SK-N-SH (cell line): ENCODE data around the gene OAS2.

Experiments used
- CTCF ChIP-seq: fragments of 200-600 bp; sonication (generic); IDR thresholded peaks from 2 replicates; pipeline ENCODE4 v1.6.1; 2017; ENCODE audit warnings: antibody characterized with exemption, mild to moderate bottlenecking, moderate library complexity
- EP300 ChIP-seq, 2 experiments: IDR thresholded peaks; 2 replicates each; pipeline versions ENCODE4 v1.4.0 to v1.6.1; 2012; ENCODE audit warnings: borderline replicate concordance in 1 of 2, low read depth in 1 of 2, low read length in 1 of 2
- EZH2phosphoT487 ChIP-seq: fragments of 200-600 bp; sonication (generic); IDR thresholded peaks from 2 replicates; pipeline ENCODE4 v1.6.1; 2017; ENCODE audit warnings: low read depth, mixed run types, mild to moderate bottlenecking, antibody characterized with exemption, moderate library complexity, borderline replicate concordance
- GATA2 ChIP-seq: sonication (generic); formaldehyde crosslinking; IDR thresholded peaks from 2 replicates; pipeline ENCODE4 v1.5.0; 2020; ENCODE audit warnings: mild to moderate bottlenecking, missing genetic modification reagents
- POLR2AphosphoS5 ChIP-seq: IDR thresholded peaks from 2 replicates; pipeline ENCODE4 v1.6.1; 2012; ENCODE audit warnings: low read depth, low read length
- RAD21 ChIP-seq: IDR thresholded peaks from 2 replicates; pipeline ENCODE4 v1.6.1; 2012; ENCODE audit warnings: mild to moderate bottlenecking, low read length
- REST ChIP-seq: IDR thresholded peaks from 2 replicates; pipeline ENCODE4 v1.6.1; 2012; ENCODE audit warnings: mild to moderate bottlenecking, low read depth, low read length, moderate library complexity
- RFX5 ChIP-seq: IDR thresholded peaks from 2 replicates; pipeline ENCODE4 v1.6.1; 2012; ENCODE audit warnings: mild to moderate bottlenecking, improper control_type of control experiment, low read length
- RXRA ChIP-seq: IDR thresholded peaks from 2 replicates; pipeline ENCODE4 v1.4.0; 2012; ENCODE audit warnings: low read depth, mild to moderate bottlenecking, borderline replicate concordance
- SIN3A ChIP-seq: IDR thresholded peaks from 2 replicates; pipeline ENCODE4 v1.6.1; 2012; ENCODE audit warnings: low read depth, mild to moderate bottlenecking, low read length, moderate library complexity, borderline replicate concordance
- SMC3 ChIP-seq: IDR thresholded peaks from 2 replicates; pipeline ENCODE4 v1.6.1; 2012; ENCODE audit warnings: low read depth, low read length, improper control_type of control experiment
- TAF1 ChIP-seq: IDR thresholded peaks from 2 replicates; pipeline ENCODE4 v1.6.1; 2012; ENCODE audit warnings: low read depth, mild to moderate bottlenecking, low read length, moderate library complexity, borderline replicate concordance

- TF ChIP-seq REST (no peak), CTCF (no peak), RAD21 (no peak), SIN3A (no peak), RFX5 (no peak), EZH2phosphoT487 (no peak), RXRA (no peak), SMC3 (no peak), EP300 (IDR thresholded peaks at IDR 0.05; ENCODE audit: borderline replicate concordance in 1 of 2, low read depth in 1 of 2, low read length in 1 of 2) (no peak), GATA2 (CRISPR knock-in tag) (no peak), POLR2AphosphoS5 (no peak), TAF1 (no peak)
Observed at GRCh38 chr12:113054948-113055486, 76.7 kb downstream of the OAS2 start.
